ENCODE results near the gene INPP4A.

Gene INPP4A

GRCh38 chr2:98541906-98542305 is 97.2 kb downstream of the INPP4A start:
- DNase-seq (ENCODE audit: low read depth in 2 of 2): no peak

DNA sequence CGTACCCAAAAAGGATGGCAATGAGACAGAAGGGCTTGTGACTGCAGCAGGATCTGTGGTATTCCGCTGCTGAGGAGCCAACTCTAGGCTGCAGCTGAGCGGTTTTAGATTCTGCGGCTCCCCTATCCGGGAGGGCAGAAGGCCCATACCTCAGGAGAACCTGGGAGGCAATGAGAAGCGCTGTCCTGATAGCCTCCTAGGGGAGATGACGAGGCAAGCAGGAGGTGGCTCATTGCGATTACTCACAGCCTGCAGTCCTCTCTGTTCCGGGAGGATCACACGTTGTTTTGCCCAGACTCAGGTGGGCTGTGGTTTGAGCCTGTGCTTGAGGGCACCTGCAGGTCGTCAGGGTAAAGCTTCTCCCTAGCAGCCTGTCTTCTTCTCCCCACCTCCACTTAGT is 98.6 kb downstream of the INPP4A start:
- no peak for DNase-seq (ENCODE audit: low read depth in 2 of 2)

- DNase-seq (ENCODE audit: low read depth in 2 of 2): no peak
Measured at GRCh38 chr2:98543842-98544241, 99.2 kb downstream of the INPP4A start.

- no peak for DNase-seq (ENCODE audit: low read depth in 2 of 2)
Measured at GRCh38 chr2:98545591-98545990, 100.9 kb downstream of the INPP4A start.

- no peak for DNase-seq (ENCODE audit: low read depth in 2 of 2)
Measured at GRCh38 chr2:98546186-98546585, 101.5 kb downstream of the INPP4A start.

DNA sequence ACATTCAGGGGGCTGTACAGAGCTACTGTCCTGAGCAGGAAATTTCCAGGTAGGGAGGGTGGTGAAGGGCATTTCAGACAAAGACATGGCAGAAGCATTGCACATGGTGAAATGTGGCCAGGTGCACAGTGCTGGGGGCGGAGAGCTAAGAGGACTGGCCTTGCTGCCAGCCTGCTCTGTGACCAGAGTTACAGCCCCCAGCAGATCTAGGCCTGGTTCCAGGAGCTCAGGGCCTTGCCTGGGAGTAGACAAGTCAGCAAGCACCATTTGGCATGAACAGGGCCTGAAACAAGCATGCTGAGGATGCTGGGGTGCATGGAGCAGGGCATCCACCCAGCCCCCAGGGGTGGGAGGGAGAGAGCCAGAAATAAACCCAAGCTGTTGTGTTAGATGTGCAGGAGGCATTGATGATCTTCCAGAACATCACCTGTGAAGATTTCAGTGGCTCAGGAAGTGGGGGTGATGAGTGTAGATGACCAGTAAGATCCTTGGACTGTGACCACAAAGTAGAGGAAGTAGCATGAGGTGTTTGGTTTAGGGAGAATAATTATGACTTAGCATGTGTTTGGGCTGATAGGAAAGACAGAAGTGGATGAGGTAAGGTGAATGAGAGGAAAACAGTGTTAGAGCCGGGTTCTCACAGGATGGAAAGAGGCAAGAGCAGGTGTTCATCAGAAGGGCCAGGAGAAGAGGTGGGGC is 102.6 kb downstream of the INPP4A start:
- no peak for DNase-seq (ENCODE audit: low read depth in 2 of 2)

GRCh38 chr2:98548920-98549818 is 104.5 kb downstream of the INPP4A start:
- no peak for DNase-seq (ENCODE audit: low read depth in 2 of 2)

DNA sequence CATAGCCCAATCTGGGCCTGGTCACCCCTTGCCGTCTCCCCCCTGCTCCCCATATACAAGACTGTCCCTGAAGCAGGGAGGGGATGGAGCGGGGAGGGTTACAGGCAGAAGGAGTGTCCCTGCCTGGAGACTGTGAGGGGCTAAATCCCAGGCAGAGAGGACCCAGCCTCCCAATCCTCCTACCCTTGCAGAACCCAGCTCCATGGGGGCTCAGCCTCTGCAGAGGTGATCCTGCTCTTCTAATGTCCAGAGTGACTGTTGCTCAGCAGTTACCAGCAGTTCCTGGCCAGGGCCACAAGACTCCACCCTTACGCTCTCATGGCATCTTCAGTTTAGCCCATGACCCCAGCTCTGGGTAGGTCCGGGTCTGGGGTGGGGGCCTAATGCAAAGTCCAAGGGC is 105.5 kb downstream of the INPP4A start:
- DNase-seq (ENCODE audit: low read depth in 2 of 2): no peak

DNA sequence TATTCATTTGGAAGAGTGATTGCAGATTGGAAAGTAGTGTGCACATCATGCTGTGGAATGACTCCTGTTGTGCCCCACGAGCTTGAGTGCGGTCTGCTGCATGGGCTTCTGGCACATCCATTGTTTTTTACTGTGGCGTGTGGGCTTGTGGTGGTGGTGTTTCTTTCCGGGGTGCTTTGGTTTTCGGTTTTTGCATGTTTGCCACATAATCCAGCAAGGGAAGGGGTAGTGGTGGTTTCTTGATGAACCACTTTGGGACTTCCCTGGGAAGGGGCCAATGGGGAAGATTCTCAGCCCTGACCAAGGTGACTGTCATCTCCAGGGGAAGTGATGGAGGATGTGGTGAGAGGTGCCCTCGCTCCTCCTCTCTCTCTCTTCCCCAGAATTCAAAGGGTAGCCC is 106.7 kb downstream of the INPP4A start:
- DNase-seq (ENCODE audit: low read depth in 2 of 2): peak in 1 of 2 donors; percentile 26

DNA sequence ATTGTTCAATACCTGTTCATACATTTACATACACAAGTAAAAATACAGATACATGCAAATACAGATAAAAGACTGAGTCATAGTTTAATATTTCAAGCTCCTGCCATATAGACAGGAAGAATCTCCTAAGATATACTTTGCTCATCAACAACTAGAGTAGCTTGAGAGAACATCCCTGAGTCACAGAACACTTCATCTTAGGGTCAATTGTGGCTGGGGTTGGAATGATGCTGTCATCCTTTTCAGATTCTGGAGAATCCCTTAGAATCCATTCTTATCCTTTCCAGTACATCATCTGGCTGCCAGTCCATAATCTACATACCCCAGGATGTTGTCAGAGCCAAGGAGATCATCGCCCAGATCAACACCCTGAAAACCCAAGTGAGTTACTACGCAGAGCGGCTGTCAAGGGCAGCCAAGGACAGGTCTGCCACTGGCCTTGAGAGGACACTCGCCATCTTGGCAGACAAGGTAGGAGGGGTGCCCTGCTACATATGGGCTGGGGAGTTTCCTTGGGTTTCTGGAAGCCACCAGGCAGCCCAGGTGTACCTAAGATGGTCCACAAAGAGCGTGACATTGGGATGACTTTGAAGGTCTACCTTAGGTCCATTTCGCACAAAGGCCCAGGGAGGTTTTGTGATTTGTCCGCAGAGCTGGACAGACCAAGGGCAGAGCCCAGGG is 108.0 kb downstream of the INPP4A start:
- DNase-seq (ENCODE audit: low read depth in 2 of 2): no peak

GRCh38 chr2:98554116-98554861 is 109.6 kb downstream of the INPP4A start:
- no peak for DNase-seq (ENCODE audit: low read depth in 2 of 2)

- no peak for DNase-seq (ENCODE audit: low read depth in 2 of 2)
Measured at GRCh38 chr2:98555696-98556095, 111.0 kb downstream of the INPP4A start.

- DNase-seq (ENCODE audit: low read depth in 2 of 2): no peak
Measured at GRCh38 chr2:98556344-98557033, 111.8 kb downstream of the INPP4A start.

- no peak for DNase-seq (ENCODE audit: low read depth in 2 of 2)
Measured at GRCh38 chr2:98558852-98559530, 114.3 kb downstream of the INPP4A start.

GRCh38 chr2:98559581-98559980 is 114.9 kb downstream of the INPP4A start:
- no peak for DNase-seq (ENCODE audit: low read depth in 2 of 2)

DNA sequence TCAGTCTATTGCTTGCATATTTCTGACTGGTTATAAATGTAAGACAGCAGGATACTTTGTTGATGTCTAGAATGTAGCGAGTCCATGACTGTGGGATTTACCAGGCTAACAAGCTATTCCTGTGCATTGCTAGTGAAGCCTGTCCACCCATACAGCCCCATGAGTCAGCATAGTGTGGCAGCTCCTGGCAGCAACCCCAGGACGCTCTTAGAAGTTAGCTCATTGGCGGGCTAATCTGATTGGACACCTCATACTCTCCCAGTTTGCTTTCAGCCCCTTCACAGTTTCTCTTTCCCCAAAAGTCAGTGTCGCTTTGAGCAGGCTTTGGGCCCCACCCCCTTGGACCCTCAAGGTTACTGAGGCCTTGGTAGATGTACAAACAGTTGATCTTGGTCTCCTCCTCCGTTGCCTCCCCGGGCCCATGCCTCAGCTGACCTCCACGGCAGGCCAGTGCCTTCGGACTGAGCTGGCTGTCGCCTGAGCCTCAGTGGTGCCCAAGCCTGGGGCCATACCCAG is 115.7 kb downstream of the INPP4A start:
- DNase-seq (ENCODE audit: low read depth in 2 of 2): no peak

DNA sequence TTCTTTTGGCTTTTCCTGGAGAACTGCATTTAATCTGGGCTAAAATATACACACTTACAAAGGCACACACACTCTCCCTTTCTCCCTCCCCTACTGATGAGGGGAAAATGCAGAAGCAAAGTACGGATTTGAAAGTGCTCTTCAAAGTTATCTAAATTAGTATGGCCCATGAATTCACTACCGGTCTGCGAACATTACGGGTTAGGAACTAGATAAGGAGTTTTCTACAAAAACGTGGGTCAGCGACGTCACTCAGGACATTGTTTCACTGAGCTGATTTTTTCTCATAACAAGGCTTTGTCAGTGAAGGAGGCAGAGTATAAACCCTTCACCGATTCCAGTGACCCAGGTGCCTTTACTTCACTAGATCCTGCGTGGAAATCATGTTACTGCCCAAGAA is 116.4 kb downstream of the INPP4A start:
- DNase-seq (ENCODE audit: low read depth in 2 of 2): no peak

DNA sequence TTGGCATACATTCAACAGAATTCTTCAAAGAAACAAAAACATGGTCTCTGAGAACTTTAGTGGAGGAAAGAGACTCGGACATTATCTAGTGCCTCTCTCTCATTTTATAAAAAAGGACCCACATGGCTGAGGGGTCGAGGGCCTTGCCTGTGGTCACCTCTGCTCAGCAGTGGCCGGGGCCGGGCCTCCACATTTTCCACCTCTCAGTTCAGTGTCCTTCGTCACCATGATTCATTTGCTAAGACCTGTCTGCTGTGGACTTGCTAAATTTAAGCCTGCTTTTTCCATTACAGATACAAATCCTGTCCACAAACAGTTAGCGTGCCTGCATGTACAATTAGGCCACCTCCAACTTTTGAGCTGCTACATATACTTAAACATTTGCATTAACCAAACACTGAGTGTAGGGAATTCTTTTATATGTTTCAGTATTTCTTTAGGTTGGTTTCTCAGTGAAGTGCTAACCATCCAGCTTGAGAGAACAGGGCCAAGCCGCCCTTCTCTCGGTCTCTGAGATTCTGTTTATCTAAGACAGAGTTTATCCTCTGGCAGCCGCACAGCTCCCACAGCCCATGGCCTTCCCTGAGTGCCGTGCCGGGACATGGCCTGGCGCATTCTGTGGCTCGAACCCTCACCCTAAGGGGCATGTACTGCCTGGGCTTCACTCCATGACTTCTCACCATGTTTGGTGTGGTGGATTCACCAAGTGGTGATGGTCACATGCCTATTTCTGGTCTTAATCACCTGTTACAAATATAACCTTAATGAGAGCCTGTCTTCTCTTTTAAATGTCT is 117.4 kb downstream of the INPP4A start:
- DNase-seq (ENCODE audit: low read depth in 2 of 2): no peak

- DNase-seq (ENCODE audit: low read depth in 2 of 2): no peak
Measured at GRCh38 chr2:98563394-98563793, 118.7 kb downstream of the INPP4A start.
